ENCODE results near the gene CYTH4. TPM values are rescaled to one million over a fixed set of nuclear protein-coding genes. Genes with fewer than 3 reads are reported as not detected.
A peak's percentile ranks its signal among the peaks of the same experiment; 100 is the strongest.

CYTH4 gene
- total and polyA plus RNA-seq, 2 of the 8 experiments (the other 6 are each of a cell fraction or from before 2014, with no cell fraction given): 0.09 TPM; not detected in 1

- peak; percentile 46 to 62 for TF ChIP-seq RAD21 (IDR thresholded peaks at IDR 0.05 in 1 of 2, conservative IDR thresholded peaks at IDR 0.05 in 1 of 2; ENCODE audit: low read depth in 2 of 2, low read length in 2 of 2)
- TF ChIP-seq PHF8 (conservative IDR thresholded peaks at IDR 0.05; ENCODE audit: low read depth, low read length): no peak
- TF ChIP-seq CTCF (IDR thresholded peaks at IDR 0.05; ENCODE audit: control extremely low read depth in 1 of 3, insufficient read depth in 1 of 3, low read depth in 1 of 3, low read length in 3 of 3): peak; percentile 25 to 38 (median 35)
- no peak overlapping the region for H3K4me2 ChIP-seq (ENCODE audit: insufficient read depth in 1 of 2, low read depth in 2 of 2, low read length in 2 of 2)
- no peak overlapping the region for H2AK5ac ChIP-seq (ENCODE audit: low read depth, low read length)
- no peak overlapping the region for H4K8ac ChIP-seq (ENCODE audit: extremely low read depth, insufficient read depth, low read length)
- no peaks in the 10 kb centered on the region for H3K36me3 ChIP-seq (ENCODE audit: control insufficient read depth in 2 of 4, insufficient read depth in 4 of 4, low read length in 3 of 4)
- no peak overlapping the region for H3K56ac ChIP-seq (replicated peaks; ENCODE audit: insufficient read length, low read depth, low read length)
- no peaks in the 10 kb centered on the region for H3K27me3 ChIP-seq (replicated peaks in 1 of 4; ENCODE audit: control insufficient read depth in 3 of 4, extremely low read depth in 1 of 4, insufficient read depth in 3 of 4, low read length in 3 of 4)
- no peak overlapping the region for H3K23ac ChIP-seq (ENCODE audit: insufficient read length)
- no peaks in the 10 kb centered on the region for H3K23me2 ChIP-seq (ENCODE audit: low read depth, low read length)
- H2AFZ ChIP-seq (ENCODE audit: low read length): no peak overlapping the region
- no peak overlapping the region for H2BK20ac ChIP-seq (ENCODE audit: low read length)
- no peak overlapping the region for H2BK12ac ChIP-seq (ENCODE audit: low read depth, low read length)
- no peak overlapping the region for H2BK15ac ChIP-seq (ENCODE audit: low read length)
- H2BK120ac ChIP-seq (replicated peaks; ENCODE audit: low read depth, low read length): no peak overlapping the region
- H3K4ac ChIP-seq (replicated peaks; ENCODE audit: insufficient read length, low read depth, low read length): no peak overlapping the region
- H4K5ac ChIP-seq (ENCODE audit: insufficient read length, low read depth, low read length): no peak overlapping the region
- no peak overlapping the region for H3K4me3 ChIP-seq (ENCODE audit: extremely low read depth in 1 of 4, insufficient read depth in 2 of 4, low read depth in 3 of 4, low read length in 4 of 4)
- H3K79me2 ChIP-seq (ENCODE audit: control insufficient read depth in 1 of 2, insufficient read depth in 2 of 2, low read length in 2 of 2): no peaks in the 10 kb centered on the region
- H4K20me1 ChIP-seq (replicated peaks in 1 of 2; ENCODE audit: control insufficient read depth in 1 of 2, insufficient read depth in 2 of 2, low read length in 2 of 2): no peaks in the 10 kb centered on the region
- H3K18ac ChIP-seq (ENCODE audit: extremely low read depth, low read length): no peak overlapping the region
- DNase-seq (ENCODE audit: low read depth in 1 of 2, low spot score in 2 of 2): no peak
- H3K27ac ChIP-seq (ENCODE audit: low read depth, low read length): no peak overlapping the region
- ChIA-PET POLR2A (ENCODE audit: partially characterized antibody) (interaction anchor here (1.0 kb wide), 1 partner anchor 10 kb away, joined by 3 read pairs; no protein-coding TSS in a partner anchor), CTCF (ENCODE audit: partially characterized antibody) (interaction anchor here (0.8 to 6.1 kb wide), 27 partner anchors 9 to 274 kb away, joined by 3 to 119 read pairs (median 5); partner anchors contain the start of genes ELFN2 and MFNG)
- no peak overlapping the region for H2BK5ac ChIP-seq (ENCODE audit: low read depth, low read length)
- H3K9me3 ChIP-seq (ENCODE audit: insufficient read depth in 2 of 2, low read depth in 1 of 2, low read length in 1 of 2): no peaks in the 10 kb centered on the region
- no peaks in the 10 kb centered on the region for H3K79me1 ChIP-seq (ENCODE audit: low read depth, low read length)
- H3K14ac ChIP-seq (ENCODE audit: insufficient read length): no peak overlapping the region
- 87% methylated on average over 18 of the region's 18 CpGs; no CpG with 5 or more reads in 1 of the 2 experiments for WGBS, 2 experiments (ENCODE audit: extremely low coverage in 1 of 2, insufficient coverage in 1 of 2, insufficient read length in 1 of 2, insufficient replicate concordance in 2 of 2, low coverage in 1 of 2, low lambda C conversion rate in 2 of 2, missing lambda C conversion rate in 1 of 2)
- H4K91ac ChIP-seq (replicated peaks; ENCODE audit: insufficient read length, low read length): no peak overlapping the region
- no peak overlapping the region for H3K9ac ChIP-seq (replicated peaks in 1 of 4; ENCODE audit: extremely low read depth in 1 of 4, low read depth in 3 of 4, low read length in 3 of 4)
- peaks cover 0 to 6% (median 0%) of the 10 kb centered on the region in 4 experiments; a peak in 3 of 7 replicates for H3K4me1 ChIP-seq (replicated peaks in 1 of 4; ENCODE audit: control insufficient read depth in 3 of 4, insufficient read depth in 4 of 4, low read length in 3 of 4)
- FAIRE-seq: no peak
Measured at GRCh38 chr22:37318364-37319109, 36.2 kb downstream of the CYTH4 start.

Measured in H1 (cell line).